Vagina (tissue), 2 donors: ENCODE results near the gene CREBZF. TPM values are rescaled to one million over a fixed set of nuclear protein-coding genes. Genes with fewer than 3 reads are reported as not detected.
"Not testable (repeated sequence)": the region's sequence is repeated elsewhere in the genome, so short reads cannot be mapped to it uniquely, and the experiment has no call there.

Source experiments
- DNase-seq, 2 donors: peaks; one replicate each; pipeline ENCODE4 v3.0.0-alpha.2; 2017; ENCODE audit errors: extremely low spot score in 2 of 2
- H3K27ac ChIP-seq: fragments of 200-600 bp; sonication (generic); one replicate; pipeline ENCODE4 v1.5.1; 2019
- H3K27me3 ChIP-seq: fragments of 200-600 bp; sonication (generic); one replicate; pipeline ENCODE4 v1.5.1; 2019
- H3K36me3 ChIP-seq, 2 donors: fragments of 200-600 bp; sonication (generic); one replicate each; pipeline ENCODE4 v1.5.1; 2017 to 2019
- H3K4me1 ChIP-seq: fragments of 200-600 bp; sonication (generic); one replicate; pipeline ENCODE4 v1.5.1; 2019
- H3K4me3 ChIP-seq, 2 donors: fragments of 200-600 bp; sonication (generic); 1 replicate in 1 of 2; 2 replicates in 1 of 2; pipeline ENCODE4 v1.5.1; 2016 to 2019
- H3K9me3 ChIP-seq: fragments of 200-600 bp; sonication (generic); one replicate; pipeline ENCODE4 v1.5.1; 2019
- CTCF ChIP-seq, 3 experiments: fragments of 450-650 bp in 2 of 3; fragments of 200-600 bp in 1 of 3; sonication (generic) in 1 of 3; IDR thresholded peaks; one replicate each; pipeline ENCODE4 v1.5.1; 2017 to 2019; ENCODE audit warnings: antibody characterized with exemption in 3 of 3, mild to moderate bottlenecking in 2 of 3, moderate library complexity in 2 of 3
- POLR2A ChIP-seq, 2 donors: fragments of 450-650 bp; IDR thresholded peaks; one replicate each; pipeline ENCODE4 v1.6.1; 2017; ENCODE audit warnings: antibody characterized with exemption in 2 of 2, mild to moderate bottlenecking in 2 of 2, moderate library complexity in 2 of 2
- POLR2AphosphoS5 ChIP-seq, 2 donors: sonication (generic); formaldehyde crosslinking; IDR thresholded peaks; one replicate each; pipeline ENCODE4 v1.9.0; 2017; ENCODE audit warnings: antibody characterized with exemption in 2 of 2, mild to moderate bottlenecking in 2 of 2, low read depth in 1 of 2; ENCODE audit not compliant: insufficient read depth in 1 of 2
- intact Hi-C: fragments of 100-400 bp; cut with DNase I; formaldehyde crosslinking; loops from one replicate; pipeline ENCODE4 v1.15.1; 2023
- total RNA-seq: library from RNA; depleted of rRNA; stranded (reverse); fragments of >200 nt; gene quantifications from one replicate; pipeline ENCODE4 v1.2.3, GENCODE V29; 2016

Gene CREBZF
- total RNA-seq, 1 donor from 2014 or later = 60.9 TPM

- intact Hi-C loops = no loop called here
- no peak overlapping the region for H3K27ac ChIP-seq
- no peak for DNase-seq
- H3K36me3 ChIP-seq = peaks cover 0 to 25% of the 10 kb centered on the region in 2 donors
- H3K9me3 ChIP-seq = no peaks in the 10 kb centered on the region
- TF ChIP-seq POLR2A (IDR thresholded peaks at IDR 0.05) (no peak), CTCF (IDR thresholded peaks at IDR 0.05) (no peak), POLR2AphosphoS5 (IDR thresholded peaks at IDR 0.05; ENCODE audit: insufficient read depth in 1 of 2, low read depth in 1 of 2) (no peak)
- peak overlapping the region; percentile 89 to 92 for H3K4me3 ChIP-seq
- peaks cover 63% of the 10 kb centered on the region for H3K4me1 ChIP-seq
- no peaks in the 10 kb centered on the region for H3K27me3 ChIP-seq
Measured at GRCh38 chr11:85661972-85662664, 2.8 kb downstream of the CREBZF start.

GRCh38 chr11:85658180-85658579 is 6.7 kb downstream of the CREBZF start:
- H3K36me3 ChIP-seq = peaks cover 0 to 26% of the 10 kb centered on the region in 2 donors
- intact Hi-C loops = no loop called here
- no peaks in the 10 kb centered on the region for H3K27me3 ChIP-seq
- H3K27ac ChIP-seq = no peak overlapping the region
- TF ChIP-seq POLR2A (IDR thresholded peaks at IDR 0.05) = no peak
- no peak for TF ChIP-seq POLR2AphosphoS5 (IDR thresholded peaks at IDR 0.05; ENCODE audit: insufficient read depth in 1 of 2, low read depth in 1 of 2)
- TF ChIP-seq CTCF (IDR thresholded peaks at IDR 0.05) = no peak
- no peaks in the 10 kb centered on the region for H3K9me3 ChIP-seq
- no peak for DNase-seq
- H3K4me3 ChIP-seq = no peak overlapping the region
- peaks cover 55% of the 10 kb centered on the region for H3K4me1 ChIP-seq

- H3K4me1 ChIP-seq = peaks cover 41% of the 10 kb centered on the region
- H3K27me3 ChIP-seq = no peaks in the 10 kb centered on the region
- H3K36me3 ChIP-seq = peaks cover 0 to 28% of the 10 kb centered on the region in 2 donors
- intact Hi-C loops = no loop called here
- DNase-seq = no peak
- H3K27ac ChIP-seq = no peak overlapping the region
- TF ChIP-seq CTCF (IDR thresholded peaks at IDR 0.05) = no peak
- no peaks in the 10 kb centered on the region for H3K9me3 ChIP-seq
- H3K4me3 ChIP-seq = no peak overlapping the region
Measured at GRCh38 chr11:85656777-85657176, 8.2 kb downstream of the CREBZF start.

- DNase-seq, intact Hi-C loops, H3K4me3 ChIP-seq, H3K9me3 ChIP-seq, H3K27me3 ChIP-seq, H3K27ac ChIP-seq: not testable (repeated sequence)
- peaks cover 20% of the 10 kb centered on the region for H3K4me1 ChIP-seq
- H3K36me3 ChIP-seq = peaks cover 0 to 21% of the 10 kb centered on the region in 2 donors
Measured at GRCh38 chr11:85654343-85654742, 10.6 kb downstream of the CREBZF start.

GRCh38 chr11:85652786-85653447 is 12.0 kb downstream of the CREBZF start:
- Histone ChIP-seq H3K27ac (no peak overlapping the region), H3K27me3 (no peaks in the 10 kb centered on the region), H3K4me1 (peaks cover 19% of the 10 kb centered on the region), H3K4me3 (no peak overlapping the region), H3K9me3 (no peaks in the 10 kb centered on the region), H3K36me3 (peaks cover 0 to 14% of the 10 kb centered on the region in 2 donors)
- no peak for TF ChIP-seq CTCF (IDR thresholded peaks at IDR 0.05)
- TF ChIP-seq POLR2A (IDR thresholded peaks at IDR 0.05) = no peak
- TF ChIP-seq POLR2AphosphoS5 (IDR thresholded peaks at IDR 0.05; ENCODE audit: insufficient read depth in 1 of 2, low read depth in 1 of 2) = no peak
- no peak for DNase-seq
- intact Hi-C loops = no loop called here
